Stimulated activated CD4-positive, alpha-beta T cell treated with anti-CD3 and anti-CD28 coated beads, Interleukin-4, amount 100 ng/mL, for 24 hours (primary cell): ENCODE results near the gene REXO5.

Source experiments
- DNase-seq: peaks from one replicate; pipeline ENCODE4 v3.0.0-alpha.2; 2020

Gene REXO5

DNA sequence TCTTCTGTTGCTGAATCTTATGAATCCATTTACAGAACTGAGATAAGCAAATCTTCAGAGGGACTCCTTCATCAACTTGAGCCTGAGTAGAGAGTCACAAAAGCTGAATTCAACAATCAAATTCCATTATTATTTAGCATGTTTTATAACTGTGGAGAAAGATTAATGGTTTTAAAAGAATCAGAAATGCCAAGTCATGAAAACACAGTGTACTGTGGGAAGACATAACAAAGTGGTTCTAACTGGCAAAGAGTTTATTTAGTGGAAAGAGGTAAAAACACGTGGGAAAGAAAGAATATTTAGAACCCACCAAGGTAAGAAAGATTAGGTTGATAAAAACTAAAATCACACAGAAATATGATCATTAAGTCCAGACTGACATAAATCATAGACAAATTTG, 5.0 kb upstream of the REXO5 start:
- DNase-seq: no peak

DNA sequence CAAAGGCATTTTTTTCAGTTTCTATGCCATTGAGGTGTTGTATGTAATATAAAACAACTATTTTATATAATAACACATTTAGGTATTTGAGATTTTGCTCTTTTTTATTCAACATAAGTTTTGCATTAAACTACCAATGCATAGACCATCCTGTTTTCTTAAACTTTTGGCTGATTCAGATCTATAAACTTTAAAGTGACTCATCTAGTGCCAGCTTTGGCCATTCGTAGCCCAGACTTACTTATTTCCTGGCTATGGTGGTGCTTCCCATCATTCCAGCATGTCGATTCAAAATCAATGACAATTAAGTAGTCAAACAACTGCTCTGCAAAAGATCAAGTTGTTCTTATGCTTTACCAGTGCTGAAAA, 3.2 kb upstream of the REXO5 start:
- no peak for DNase-seq

GRCh38 chr16:20803561-20804214, 2.6 kb upstream of the REXO5 start:
- no peak for DNase-seq

- peak; percentile 4 for DNase-seq
Observed at GRCh38 chr16:20805684-20806167, 601 bp upstream of the REXO5 start.

GRCh38 chr16:20807862-20808261, 1.5 kb downstream of the REXO5 start:
- no peak for DNase-seq

GRCh38 chr16:20811889-20812439, 5.6 kb downstream of the REXO5 start:
- DNase-seq: no peak

- no peak for DNase-seq
Observed at GRCh38 chr16:20812510-20812909, 6.2 kb downstream of the REXO5 start.

DNA sequence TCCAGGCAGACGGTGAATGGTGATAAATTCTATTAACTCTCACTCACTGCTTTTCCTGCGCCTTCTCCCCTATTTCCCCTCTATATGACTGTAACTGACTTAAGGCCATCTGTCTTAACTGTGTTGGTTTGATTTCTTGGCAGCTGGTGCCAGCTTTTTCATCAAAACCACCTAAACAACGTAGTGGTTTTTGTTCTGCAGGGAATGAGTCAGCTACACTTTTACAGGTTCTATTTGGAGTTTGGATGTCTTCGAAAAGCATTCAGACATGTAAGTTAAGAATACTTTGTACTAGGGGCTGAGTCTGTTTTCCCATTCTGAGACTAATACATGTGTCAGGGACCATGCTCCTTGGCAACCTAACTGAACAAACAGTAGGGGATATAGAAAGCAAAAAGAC, 8.5 kb downstream of the REXO5 start:
- DNase-seq: no peak

DNA sequence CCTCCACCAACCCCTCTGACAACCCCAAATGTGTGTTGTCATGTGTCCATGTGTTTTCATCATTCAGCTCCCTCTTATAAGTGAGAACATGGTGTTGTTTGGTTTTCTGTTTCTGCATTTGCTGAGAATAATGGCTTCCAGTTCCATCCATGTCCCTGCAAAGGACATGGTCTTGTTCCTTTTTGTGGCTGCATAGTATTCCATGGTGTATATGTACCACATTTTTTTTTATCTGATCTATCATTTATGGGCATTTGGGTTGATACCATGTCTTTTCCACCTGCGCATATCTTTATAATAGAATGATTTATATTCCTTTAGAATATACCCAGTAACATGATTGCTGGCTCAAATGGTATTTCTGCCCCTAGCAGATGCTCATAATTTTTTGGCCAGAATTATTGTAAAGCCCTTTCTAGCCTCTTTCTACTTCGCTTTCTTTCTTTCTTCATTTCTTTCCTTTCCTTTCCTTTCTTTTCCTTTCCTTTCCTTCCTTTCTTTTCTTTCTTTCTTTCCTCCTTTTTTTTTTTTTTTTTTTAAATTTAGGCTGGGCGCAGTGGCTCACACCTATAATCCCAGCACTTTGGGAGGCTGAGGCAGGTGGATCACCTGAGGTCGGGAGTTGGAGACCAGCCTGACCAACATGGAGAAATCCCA, 12.7 kb downstream of the REXO5 start:
- DNase-seq: no peak

DNA sequence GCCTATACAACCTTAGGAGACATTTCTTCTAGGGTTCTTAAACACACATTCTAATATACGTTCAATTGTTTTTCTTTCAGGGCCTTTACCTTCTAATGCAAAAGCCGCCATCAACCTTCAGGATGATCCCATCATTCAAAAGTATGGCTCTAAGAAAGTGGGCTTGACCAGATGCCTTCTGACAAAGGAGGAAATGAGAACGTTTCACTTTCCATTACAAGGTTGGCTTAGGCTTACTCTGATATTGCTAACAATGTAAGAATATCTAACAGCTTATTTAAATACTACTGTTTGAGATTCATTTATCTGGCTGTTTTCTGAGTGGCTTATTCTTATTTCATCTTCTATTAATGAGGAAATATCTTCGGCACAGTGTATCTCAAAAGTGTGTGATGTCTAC, 15.4 kb downstream of the REXO5 start:
- no peak for DNase-seq

GRCh38 chr16:20822521-20823325, 16.4 kb downstream of the REXO5 start:
- DNase-seq: no peak

- DNase-seq: no peak
Observed at GRCh38 chr16:20826039-20826566, 19.8 kb downstream of the REXO5 start.

- DNase-seq: no peak
Observed at GRCh38 chr16:20829536-20829935, 23.2 kb downstream of the REXO5 start.

DNA sequence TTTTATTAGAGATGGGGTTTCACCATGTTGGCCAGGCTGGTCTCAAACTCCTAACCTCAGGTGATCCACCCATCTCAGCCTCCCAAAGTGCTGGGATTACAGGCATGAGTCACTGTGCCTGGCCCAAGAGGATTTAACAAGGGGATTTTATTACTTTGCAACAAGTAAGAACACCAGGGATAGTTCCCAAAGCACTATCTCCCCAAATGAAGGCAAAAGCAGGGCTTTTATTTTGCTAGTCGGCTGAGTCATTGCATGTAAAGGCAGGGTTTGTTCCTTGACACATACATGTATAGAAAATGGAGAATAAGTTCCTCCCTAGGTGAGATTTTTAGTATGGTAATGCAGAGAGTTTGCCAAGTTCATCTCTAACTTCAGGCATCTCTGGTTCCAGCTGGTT, 24.0 kb downstream of the REXO5 start:
- no peak for DNase-seq

DNA sequence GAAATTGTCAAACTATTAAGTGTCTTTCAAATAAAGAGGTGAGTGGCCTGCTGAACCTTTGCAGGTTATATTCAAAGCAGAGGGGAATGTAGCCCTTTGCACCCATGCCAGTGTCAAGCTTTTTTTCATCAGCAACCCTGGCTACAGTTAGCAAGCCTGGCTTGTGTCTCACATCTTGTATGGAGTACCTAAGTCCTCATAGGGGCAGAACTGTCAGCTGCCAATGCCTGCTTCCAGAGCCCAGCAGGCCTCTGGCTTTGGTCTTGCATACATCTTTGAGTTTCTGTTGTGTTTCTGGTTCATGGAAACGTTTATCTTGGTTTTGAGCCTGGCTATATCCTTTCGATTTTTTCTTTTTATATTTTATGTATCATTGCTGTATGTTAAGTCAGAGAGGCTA, 26.8 kb downstream of the REXO5 start:
- no peak for DNase-seq

DNA sequence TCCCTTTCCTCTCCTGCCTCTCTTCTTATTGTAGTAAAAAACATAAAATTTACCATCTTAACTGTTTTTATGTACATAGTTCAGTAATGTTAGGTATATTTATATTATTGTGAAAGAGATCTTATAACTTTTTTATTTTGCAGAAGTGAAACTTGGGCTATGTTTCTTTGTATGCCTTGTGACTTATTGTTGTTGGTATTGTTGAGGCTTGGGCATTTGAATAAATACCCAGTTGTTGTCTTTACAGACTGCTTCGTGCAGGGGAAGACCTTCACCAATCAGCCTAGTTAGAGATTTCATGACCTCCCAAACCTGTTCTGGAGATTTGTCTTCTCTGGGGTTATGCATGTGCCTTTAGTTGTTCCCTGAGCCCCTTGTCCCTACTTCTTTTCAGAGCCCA, 31.9 kb downstream of the REXO5 start:
- no peak for DNase-seq

- DNase-seq: no peak
Observed at GRCh38 chr16:20839504-20839903, 33.2 kb downstream of the REXO5 start.

DNA sequence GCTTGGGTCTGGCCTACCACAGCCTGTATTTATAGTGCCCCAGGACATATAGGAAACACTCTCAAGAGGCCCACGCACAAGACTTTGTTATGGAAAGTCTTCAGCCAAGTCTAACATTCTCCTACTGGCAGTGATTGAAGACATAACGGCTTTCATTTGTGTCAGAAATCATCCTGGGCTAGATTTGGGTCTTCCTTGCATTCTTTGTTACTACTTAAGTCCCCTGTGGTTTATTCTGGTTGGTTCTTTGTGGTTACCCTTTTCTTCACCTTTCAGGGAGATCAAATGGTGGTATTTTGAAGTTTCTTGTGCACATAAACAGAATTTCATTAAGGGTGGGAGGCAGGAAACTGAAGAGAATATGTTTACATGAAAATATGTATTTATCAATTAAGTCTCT, 37.7 kb downstream of the REXO5 start:
- DNase-seq: no peak

- no peak for DNase-seq
Observed at GRCh38 chr16:20844588-20844987, 38.3 kb downstream of the REXO5 start.

GRCh38 chr16:20846030-20846429, 39.7 kb downstream of the REXO5 start:
- DNase-seq: no peak

DNA sequence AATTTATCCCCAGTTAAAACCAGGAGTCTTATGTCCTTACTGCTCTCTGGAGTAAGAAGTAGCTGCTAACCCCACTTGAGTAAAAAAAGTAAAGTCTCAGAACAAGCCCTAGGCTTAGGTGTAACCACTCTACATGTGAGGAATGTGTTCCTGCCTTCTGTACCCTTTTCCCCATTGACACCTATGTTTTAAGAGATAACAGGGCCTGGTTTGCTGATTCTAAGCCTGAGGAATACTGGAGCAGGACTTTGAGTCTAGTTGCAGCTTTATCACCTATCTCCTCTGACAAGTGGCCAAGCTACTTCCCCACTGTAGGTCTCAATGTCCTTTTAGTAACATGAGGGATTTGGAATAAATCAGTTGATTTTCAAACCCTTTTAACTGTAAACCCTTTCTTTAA, 40.2 kb downstream of the REXO5 start:
- DNase-seq: no peak

- no peak for DNase-seq
Observed at GRCh38 chr16:20847550-20847949, 41.2 kb downstream of the REXO5 start.

- DNase-seq: peak; percentile 74
Observed at GRCh38 chr16:20849589-20850390, 43.5 kb downstream of the REXO5 start.
